H1 (cell line): ENCODE measurements around the gene ELOVL6. TPM values are rescaled to one million over a fixed set of nuclear protein-coding genes. Genes with fewer than 3 reads are reported as not detected.
"Not testable (repeated sequence)": the region's sequence is repeated elsewhere in the genome, so short reads cannot be mapped to it uniquely, and the experiment has no call there.

Source experiments
- CTCF ChIA-PET: fragments of 300-600 bp; sonication (Branson Sonifier 250); formaldehyde crosslinking; loops from one replicate; lab custom pipeline; 2021; ENCODE audit not compliant: partially characterized antibody; lab: Charles Lee
- POLR2A ChIA-PET: fragments of 300-600 bp; sonication (Branson Sonifier 250); formaldehyde crosslinking; loops from one replicate; lab custom pipeline; 2021; ENCODE audit warnings: inconsistent platforms; ENCODE audit not compliant: partially characterized antibody; lab: Charles Lee
- DNase-seq, 2 experiments: peaks; one replicate each; pipeline versions ENCODE4 v3.0.0 to v3.0.0-alpha.2; 2010 to 2022; ENCODE audit warnings: low spot score in 2 of 2, low read depth in 1 of 2, mixed read lengths in 1 of 2
- FAIRE-seq: peaks from 2 replicates; lab custom pipeline; 2011; peaks lifted over from hg19 to GRCh38; lab: Jason Lieb, UNC
- H2AFZ ChIP-seq: 2 replicates; pipeline ENCODE4 v1.8.1; 2012; ENCODE audit warnings: low read length, inconsistent platforms
- H2AK5ac ChIP-seq: 2 replicates; pipeline ENCODE4 v1.6.1; 2013; ENCODE audit warnings: low read depth, low read length
- H2BK120ac ChIP-seq: replicated peaks from 2 replicates; pipeline ENCODE3; 2013; ENCODE audit warnings: low read depth, low read length, inconsistent platforms
- H2BK12ac ChIP-seq: 2 replicates; pipeline ENCODE4 v1.6.1; 2013; ENCODE audit warnings: low read depth, low read length
- H2BK15ac ChIP-seq: 2 replicates; pipeline ENCODE4 v1.6.1; 2013; ENCODE audit warnings: low read length
- H2BK20ac ChIP-seq: 2 replicates; pipeline ENCODE4 v1.6.1; 2013; ENCODE audit warnings: low read length
- H2BK5ac ChIP-seq: 2 replicates; pipeline ENCODE4 v1.6.1; 2013; ENCODE audit warnings: low read depth, low read length
- H3K14ac ChIP-seq: 2 replicates; pipeline ENCODE4 v1.6.1; 2013; ENCODE audit warnings: inconsistent platforms; ENCODE audit not compliant: insufficient read length
- H3K18ac ChIP-seq: 2 replicates; pipeline ENCODE4 v1.6.1; 2013; ENCODE audit warnings: low read length; ENCODE audit errors: extremely low read depth
- H3K23ac ChIP-seq: 2 replicates; pipeline ENCODE4 v1.6.1; 2013; ENCODE audit warnings: inconsistent platforms; ENCODE audit not compliant: insufficient read length
- H3K23me2 ChIP-seq: 2 replicates; pipeline ENCODE4 v1.6.1; 2013; ENCODE audit warnings: low read depth, low read length
- H3K27ac ChIP-seq: 2 replicates; pipeline ENCODE4 v1.6.1; 2011; ENCODE audit warnings: low read depth, low read length, inconsistent platforms
- H3K27me3 ChIP-seq, 4 experiments: replicated peaks in 1 of 4; 1 replicate in 1 of 4; 2 replicates in 3 of 4; pipeline versions ENCODE4 v1.6.1 to v1.8.1; 2011 to 2013; ENCODE audit warnings: low read length in 3 of 4, mild to moderate bottlenecking in 3 of 4, inconsistent platforms in 2 of 4, mixed read lengths in 2 of 4, moderate library complexity in 1 of 4; ENCODE audit not compliant: control insufficient read depth in 3 of 4, insufficient read depth in 3 of 4; ENCODE audit errors: extremely low read depth in 1 of 4
- H3K36me3 ChIP-seq, 4 experiments: 2 replicates each; pipeline versions ENCODE4 v1.6.1 to v1.8.1; 2011 to 2013; ENCODE audit warnings: mild to moderate bottlenecking in 4 of 4, low read length in 3 of 4, moderate library complexity in 2 of 4, control low read depth in 1 of 4, inconsistent platforms in 1 of 4; ENCODE audit not compliant: insufficient read depth in 4 of 4, control insufficient read depth in 2 of 4
- H3K4ac ChIP-seq: replicated peaks from 2 replicates; pipeline ENCODE3; 2013; ENCODE audit warnings: low read length, low read depth, mixed read lengths, inconsistent platforms; ENCODE audit not compliant: insufficient read length
- H3K4me1 ChIP-seq, 4 experiments: replicated peaks in 1 of 4; 1 replicate in 1 of 4; 2 replicates in 3 of 4; pipeline versions ENCODE4 v1.6.1 to v1.8.1; 2011 to 2013; ENCODE audit warnings: low read length in 3 of 4, inconsistent platforms in 2 of 4, mixed read lengths in 1 of 4; ENCODE audit not compliant: insufficient read depth in 4 of 4, control insufficient read depth in 3 of 4
- H3K4me2 ChIP-seq, 2 experiments: 2 replicates each; pipeline versions ENCODE4 v1.6.1 to v1.8.1; 2011 to 2013; ENCODE audit warnings: low read depth in 2 of 2, low read length in 2 of 2, control low read depth in 1 of 2, inconsistent platforms in 1 of 2, mild to moderate bottlenecking in 1 of 2; ENCODE audit not compliant: insufficient read depth in 1 of 2
- H3K4me3 ChIP-seq, 4 experiments: fragments of 200-600, 300-600 bp in 1 of 4; sonication (generic), shearing (Covaris generic), sonication (Bioruptor Twin) in 1 of 4; 2 replicates each; pipeline versions ENCODE4 v1.5.1 to v1.8.1; 2011 to 2016; ENCODE audit warnings: low read length in 4 of 4, low read depth in 3 of 4, control low read depth in 2 of 4, inconsistent platforms in 2 of 4, mild to moderate bottlenecking in 2 of 4, mixed read lengths in 1 of 4, moderate library complexity in 1 of 4; ENCODE audit not compliant: insufficient read depth in 2 of 4; ENCODE audit errors: extremely low read depth in 1 of 4
- H3K56ac ChIP-seq: replicated peaks from 2 replicates; pipeline ENCODE3; 2013; ENCODE audit warnings: low read depth, mild to moderate bottlenecking, mixed read lengths, low read length, inconsistent platforms; ENCODE audit not compliant: insufficient read length
- H3K79me1 ChIP-seq: 2 replicates; pipeline ENCODE4 v1.6.1; 2013; ENCODE audit warnings: low read depth, low read length, control low read depth
- H3K79me2 ChIP-seq, 2 experiments: 2 replicates each; pipeline versions ENCODE4 v1.6.1 to v1.8.1; 2012 to 2013; ENCODE audit warnings: low read length in 2 of 2, mild to moderate bottlenecking in 2 of 2, inconsistent platforms in 1 of 2; ENCODE audit not compliant: insufficient read depth in 2 of 2, control insufficient read depth in 1 of 2
- H3K9ac ChIP-seq, 4 experiments: replicated peaks in 1 of 4; 1 replicate in 1 of 4; 2 replicates in 3 of 4; pipeline versions ENCODE4 v1.6.1 to v1.8.1; 2011 to 2013; ENCODE audit warnings: low read depth in 3 of 4, low read length in 3 of 4, control low read depth in 2 of 4, mild to moderate bottlenecking in 2 of 4, moderate library complexity in 2 of 4, inconsistent platforms in 1 of 4; ENCODE audit errors: extremely low read depth in 1 of 4
- H3K9me3 ChIP-seq, 2 experiments: 2 replicates each; pipeline versions ENCODE4 v1.6.1 to v1.8.1; 2012 to 2013; ENCODE audit warnings: mild to moderate bottlenecking in 2 of 2, moderate library complexity in 2 of 2, control low read depth in 1 of 2, inconsistent platforms in 1 of 2, low read depth in 1 of 2, low read length in 1 of 2, mixed read lengths in 1 of 2; ENCODE audit not compliant: insufficient read depth in 2 of 2
- H4K20me1 ChIP-seq, 2 experiments: replicated peaks in 1 of 2; 2 replicates each; pipeline versions ENCODE3 to v1.8.1; 2011 to 2013; ENCODE audit warnings: inconsistent platforms in 2 of 2, low read length in 2 of 2, mild to moderate bottlenecking in 1 of 2; ENCODE audit not compliant: insufficient read depth in 2 of 2, control insufficient read depth in 1 of 2
- H4K5ac ChIP-seq: 2 replicates; pipeline ENCODE4 v1.6.1; 2013; ENCODE audit warnings: low read length, low read depth, mixed read lengths, inconsistent platforms; ENCODE audit not compliant: insufficient read length
- H4K8ac ChIP-seq: 2 replicates; pipeline ENCODE4 v1.8.0; 2013; ENCODE audit warnings: mild to moderate bottlenecking, moderate library complexity, low read length, inconsistent platforms; ENCODE audit not compliant: insufficient read depth; ENCODE audit errors: extremely low read depth
- H4K91ac ChIP-seq: replicated peaks from 2 replicates; pipeline ENCODE3; 2013; ENCODE audit warnings: low read length, mixed read lengths, inconsistent platforms; ENCODE audit not compliant: insufficient read length
- WGBS, 2 experiments: shearing (Covaris generic) in 1 of 2; methylation state at CpG; one replicate each; pipeline versions ENCODE4 v1.1.6 to v1.1.7; 2013 to 2015; ENCODE audit warnings: low lambda C conversion rate in 2 of 2, mixed read lengths in 2 of 2, inconsistent platforms in 1 of 2, low coverage in 1 of 2, missing lambda C conversion rate in 1 of 2; ENCODE audit not compliant: insufficient replicate concordance in 2 of 2, insufficient coverage in 1 of 2, insufficient read length in 1 of 2; ENCODE audit errors: extremely low coverage in 1 of 2, missing lambda C conversion rate in 1 of 2; 5-methylcytosine and 5-hydroxymethylcytosine counted together
- polyA plus RNA-seq, 7 experiments: library from polyadenylated mRNA; depleted of rRNA in 3 of 7; stranded (reverse) in 5 of 7; unstranded in 2 of 7; fragments of >200 nt in 5 of 7; fragments of 200-250 nt in 2 of 7; gene quantifications; 1 replicate in 5 of 7; 2 replicates in 1 of 7; 4 replicates in 1 of 7; pipeline versions ENCODE4 v1.2.1 to v1.2.3, GENCODE V29; 2011 to 2013; ENCODE audit warnings: missing spikeins in 2 of 7, mixed read lengths in 2 of 7
- total RNA-seq: library from RNA; stranded (reverse); fragmentation: NEBNext Ultra II Directional; extraction: Animal tissue kit (Norgen Biotek cat#: 25700); gene quantifications from 2 replicates; pipeline ENCODE4 v1.2.1, GENCODE V29; 2021

Gene ELOVL6
- total and polyA plus RNA-seq, 2 of the 8 experiments (the other 6 are each of a cell fraction or from before 2014, with no cell fraction given) = 27.8 to 86.6 TPM

GRCh38 chr4:110039164-110039563 lies 159.3 kb downstream of the ELOVL6 start:
- H3K4me1 ChIP-seq, POLR2A ChIA-PET, H2BK12ac ChIP-seq, H2AK5ac ChIP-seq, H3K79me2 ChIP-seq, H3K18ac ChIP-seq, H3K4ac ChIP-seq, H4K20me1 ChIP-seq, H3K79me1 ChIP-seq, H4K8ac ChIP-seq, H3K27ac ChIP-seq, H3K56ac ChIP-seq, H2AFZ ChIP-seq, H4K5ac ChIP-seq, H3K36me3 ChIP-seq, H3K4me3 ChIP-seq, H3K23me2 ChIP-seq, DNase-seq, H3K9me3 ChIP-seq, H2BK20ac ChIP-seq, H2BK5ac ChIP-seq, H3K4me2 ChIP-seq, H2BK120ac ChIP-seq, FAIRE-seq, H4K91ac ChIP-seq, H3K14ac ChIP-seq, H3K23ac ChIP-seq, H2BK15ac ChIP-seq, H3K9ac ChIP-seq, H3K27me3 ChIP-seq: not testable (repeated sequence)
- 83% methylated on average over 11 of the region's 11 CpGs; no CpG with 5 or more reads in 1 of the 2 experiments for WGBS, 2 experiments
- CTCF ChIA-PET = interaction anchor here (1.1 to 2.4 kb wide), 4 partner anchors 10 to 479 kb away, joined by 3 to 17 read pairs (median 4); no protein-coding TSS in a partner anchor
